Epithelial cell of esophagus (primary cell): ENCODE measurements around the gene RASGRP2.

Experiments used
- DNase-seq: peaks from one replicate; pipeline ENCODE4 v3.0.0; 2010; ENCODE audit warnings: low read depth
- H3K4me3 ChIP-seq: 2 replicates; pipeline ENCODE4 v1.5.1; 2011; ENCODE audit warnings: mild to moderate bottlenecking, low read length, control low read depth
- TF ChIP-seq, protein P1 (sequence below): IDR thresholded peaks from 2 replicates; pipeline ENCODE4 v1.5.1; 2011; ENCODE audit warnings: low read depth, mild to moderate bottlenecking, low read length, control low read depth, inconsistent platforms; ENCODE audit not compliant: insufficient read depth; ENCODE audit errors: missing control alignments

Gene RASGRP2

DNA sequence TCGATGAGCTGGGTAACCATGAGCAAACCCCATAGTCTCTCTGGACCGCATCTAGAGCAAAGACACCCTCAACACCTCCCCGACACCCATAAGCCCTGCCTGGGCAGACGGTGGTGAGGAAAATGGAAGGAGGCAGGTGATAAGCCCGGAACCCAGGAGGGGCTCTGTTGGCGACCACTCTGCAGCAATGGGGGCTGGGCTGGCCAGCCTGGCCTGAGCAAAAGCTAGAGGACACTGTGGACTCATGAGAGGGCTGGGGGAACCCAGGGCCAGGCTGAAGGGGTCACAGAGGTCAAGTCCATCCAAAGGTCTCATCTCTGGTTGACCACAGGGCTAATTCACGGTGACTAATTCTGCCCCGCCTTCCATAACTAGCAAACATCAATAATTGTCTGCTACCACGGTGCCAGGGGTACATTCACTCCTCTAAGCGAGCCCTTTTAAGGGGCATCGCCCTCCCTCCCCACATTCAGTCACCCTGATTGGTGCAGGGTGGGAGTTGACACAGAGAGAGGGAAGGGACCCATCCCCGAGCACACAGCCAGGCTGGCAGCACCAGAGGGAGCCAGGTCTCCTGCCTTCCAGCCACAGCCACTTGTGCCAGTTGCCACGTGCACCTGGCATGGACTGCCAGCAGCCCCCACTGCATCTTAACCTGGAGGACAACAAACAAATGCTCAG, 11.9 kb upstream of the RASGRP2 start:
- no peak for DNase-seq
- TF ChIP-seq, protein P1, sequence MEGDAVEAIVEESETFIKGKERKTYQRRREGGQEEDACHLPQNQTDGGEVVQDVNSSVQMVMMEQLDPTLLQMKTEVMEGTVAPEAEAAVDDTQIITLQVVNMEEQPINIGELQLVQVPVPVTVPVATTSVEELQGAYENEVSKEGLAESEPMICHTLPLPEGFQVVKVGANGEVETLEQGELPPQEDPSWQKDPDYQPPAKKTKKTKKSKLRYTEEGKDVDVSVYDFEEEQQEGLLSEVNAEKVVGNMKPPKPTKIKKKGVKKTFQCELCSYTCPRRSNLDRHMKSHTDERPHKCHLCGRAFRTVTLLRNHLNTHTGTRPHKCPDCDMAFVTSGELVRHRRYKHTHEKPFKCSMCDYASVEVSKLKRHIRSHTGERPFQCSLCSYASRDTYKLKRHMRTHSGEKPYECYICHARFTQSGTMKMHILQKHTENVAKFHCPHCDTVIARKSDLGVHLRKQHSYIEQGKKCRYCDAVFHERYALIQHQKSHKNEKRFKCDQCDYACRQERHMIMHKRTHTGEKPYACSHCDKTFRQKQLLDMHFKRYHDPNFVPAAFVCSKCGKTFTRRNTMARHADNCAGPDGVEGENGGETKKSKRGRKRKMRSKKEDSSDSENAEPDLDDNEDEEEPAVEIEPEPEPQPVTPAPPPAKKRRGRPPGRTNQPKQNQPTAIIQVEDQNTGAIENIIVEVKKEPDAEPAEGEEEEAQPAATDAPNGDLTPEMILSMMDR, result no peak
- no peak overlapping the region for H3K4me3 ChIP-seq

DNA sequence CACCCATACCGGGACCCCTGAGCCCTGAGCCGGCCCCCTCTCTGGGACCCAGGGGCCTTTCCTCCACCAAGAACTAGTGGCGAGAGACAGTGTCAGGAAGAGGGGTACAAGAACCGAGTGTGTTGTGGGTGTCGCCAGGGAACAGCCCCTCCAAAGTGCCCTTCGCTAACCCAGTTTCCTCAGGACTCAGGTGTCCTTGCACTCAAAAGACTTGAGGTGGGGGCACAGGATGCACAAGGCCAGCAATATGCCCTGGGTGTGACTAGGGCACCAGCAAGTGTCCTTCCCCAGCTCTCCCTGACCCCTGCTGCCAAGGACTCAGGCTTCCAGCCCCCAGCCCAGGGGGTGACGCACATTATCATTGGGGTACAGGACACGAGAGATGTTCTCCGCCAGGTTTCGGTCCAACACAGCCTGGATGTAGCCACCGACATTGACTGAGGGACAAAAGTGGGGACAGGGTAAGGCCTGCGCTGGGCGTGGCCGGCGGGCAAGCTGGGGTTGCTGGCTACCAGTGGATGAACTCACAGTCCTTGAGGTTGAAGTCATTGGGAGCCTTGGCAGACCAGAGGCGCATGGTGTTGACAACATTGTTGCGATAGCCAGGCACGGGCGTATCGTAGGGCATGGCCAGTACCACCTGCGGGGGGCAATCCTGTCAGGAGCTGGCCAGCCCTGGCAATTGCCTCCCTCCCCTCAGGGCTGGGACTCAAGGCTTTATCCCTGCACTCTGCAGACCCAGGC, 11.1 kb upstream of the RASGRP2 start:
- DNase-seq, result no peak
- TF ChIP-seq, protein P1, result no peak
- no peak overlapping the region for H3K4me3 ChIP-seq

DNA sequence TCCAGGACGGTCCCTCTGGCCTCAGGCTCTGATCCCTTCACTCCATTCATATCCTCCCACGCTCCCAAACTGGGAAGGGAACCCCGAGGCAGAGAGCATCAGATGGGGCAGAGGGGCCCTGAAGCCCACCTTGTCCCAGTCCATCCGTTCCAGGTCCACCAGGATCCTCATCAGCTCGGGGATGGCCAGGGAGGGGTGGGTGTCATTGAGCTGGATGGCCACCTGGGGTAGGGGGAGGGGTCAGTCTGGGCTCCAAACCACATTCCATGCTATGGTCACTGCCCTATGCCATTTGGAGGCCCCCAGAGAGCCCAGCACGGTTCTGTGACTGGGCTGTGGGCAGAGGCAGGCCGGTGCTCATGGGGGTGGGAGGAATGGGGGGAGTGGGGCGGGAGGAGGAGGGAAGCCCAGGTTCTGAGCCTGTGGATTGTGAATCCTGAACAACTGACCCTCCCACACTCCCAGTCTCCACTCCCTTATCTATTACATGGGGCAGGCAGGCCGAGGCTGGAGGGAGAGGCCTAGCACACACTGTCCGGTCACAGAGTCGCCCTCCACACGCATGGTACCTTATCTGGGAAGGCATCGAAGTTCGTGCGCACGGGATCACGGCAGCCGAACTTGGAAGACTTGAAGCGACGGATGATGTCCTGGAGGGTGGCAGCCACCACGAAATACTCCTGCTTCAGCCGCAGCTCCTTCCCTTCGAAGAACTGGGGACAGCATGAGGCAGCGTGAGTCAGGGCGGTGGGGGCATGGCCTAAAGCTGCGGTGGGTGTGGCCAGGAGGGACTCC, 10.4 kb upstream of the RASGRP2 start:
- TF ChIP-seq, protein P1, result no peak
- DNase-seq, result no peak
- no peak overlapping the region for H3K4me3 ChIP-seq

DNA sequence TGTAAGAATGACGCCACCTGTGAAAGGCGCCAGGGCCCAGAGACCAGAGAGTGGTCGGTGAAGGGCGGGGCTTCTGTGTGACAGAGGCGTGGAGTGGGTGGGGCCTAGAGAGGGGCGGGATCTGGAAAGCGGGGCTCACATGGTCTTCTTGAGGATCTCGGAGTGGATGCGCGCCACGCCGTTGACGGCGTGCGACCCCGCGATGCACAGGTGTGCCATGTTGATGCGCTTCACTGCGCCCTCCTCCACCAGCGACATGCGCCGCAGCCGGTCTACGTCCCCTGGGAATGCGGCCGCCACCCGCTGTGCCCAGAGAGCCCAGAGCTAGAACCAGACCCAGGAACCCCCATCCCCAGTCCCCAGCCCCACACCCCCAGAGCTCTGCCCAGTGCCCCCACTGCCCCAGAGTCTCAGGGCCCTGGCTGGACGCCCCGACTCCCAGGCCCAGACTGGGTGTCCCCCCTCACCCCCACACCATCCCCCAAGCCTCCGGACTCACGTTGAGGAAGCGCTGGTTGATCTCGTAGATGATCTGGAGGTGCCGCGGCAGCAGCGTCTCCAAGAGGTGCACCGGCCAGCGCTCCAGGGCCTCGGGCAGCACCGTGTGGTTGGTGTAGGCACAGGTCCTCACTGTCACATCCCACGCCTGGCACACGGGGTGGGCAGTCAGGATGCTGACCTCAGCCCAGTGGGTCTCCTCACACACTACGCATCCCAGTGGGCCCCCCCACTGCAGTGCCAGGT, 9.6 kb upstream of the RASGRP2 start:
- no peak for DNase-seq
- no peak overlapping the region for H3K4me3 ChIP-seq

DNA sequence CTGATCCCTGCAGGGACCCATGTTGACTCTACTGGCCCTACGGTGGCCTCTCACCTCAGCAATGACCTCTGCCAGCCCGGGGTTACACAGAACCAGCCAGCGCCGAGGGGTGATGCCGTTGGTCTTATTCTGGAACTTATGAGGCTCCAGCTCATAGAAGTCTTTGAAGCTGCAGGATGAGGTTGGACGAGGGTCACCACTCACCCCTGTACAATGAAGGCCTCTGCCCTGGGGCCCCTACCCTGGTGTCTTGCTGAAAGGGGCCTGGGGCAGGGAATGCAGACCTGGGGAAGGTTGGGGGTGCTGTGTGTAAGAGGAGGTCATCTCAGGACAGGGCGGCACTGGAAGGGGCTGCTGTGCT, 9.1 kb upstream of the RASGRP2 start:
- H3K4me3 ChIP-seq, result no peak overlapping the region
- TF ChIP-seq, protein P1, result no peak
- no peak for DNase-seq

More for the DNA sequence above, 9.6 kb upstream of the RASGRP2 start:
- TF ChIP-seq, protein P1, result no peak

DNA sequence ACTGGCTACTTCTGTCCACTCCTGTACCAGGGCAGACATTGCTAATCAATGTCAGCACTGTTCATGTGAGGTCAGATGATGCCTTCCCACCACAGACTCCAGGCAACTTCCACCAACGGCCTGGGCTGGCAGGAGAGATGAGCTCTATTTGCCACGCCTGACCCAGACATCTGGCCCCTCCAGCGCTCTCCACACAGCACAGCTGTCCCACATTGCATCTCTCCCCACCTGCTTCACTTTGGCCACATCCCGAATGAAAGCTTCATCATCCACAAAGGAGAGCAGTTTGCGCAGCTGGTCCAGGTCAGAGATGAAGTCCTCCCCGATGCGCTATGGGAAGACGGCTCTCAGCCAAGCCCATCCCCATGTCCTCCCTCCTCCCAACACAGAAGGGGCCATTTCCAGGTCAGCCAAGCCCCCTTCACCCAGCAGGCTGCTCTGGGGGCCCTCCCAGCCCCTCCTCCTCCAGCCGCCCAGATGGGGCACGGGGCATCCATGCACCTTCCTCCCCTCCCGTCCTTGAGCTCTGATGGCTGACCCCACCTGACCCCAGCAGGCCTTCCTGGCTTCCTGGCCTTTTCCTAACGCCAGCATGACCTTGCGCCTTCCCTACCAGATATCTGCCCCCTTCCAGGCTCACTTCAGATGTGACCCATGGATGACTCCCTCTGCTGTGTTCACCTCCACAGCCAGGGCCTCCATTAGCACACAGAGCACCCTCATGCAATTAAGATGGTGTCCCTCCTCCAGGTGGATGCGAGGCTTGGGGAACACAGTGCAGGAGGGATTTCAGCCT, 8.4 kb upstream of the RASGRP2 start:
- no peak for DNase-seq
- no peak overlapping the region for H3K4me3 ChIP-seq
- TF ChIP-seq, protein P1, result no peak
